Gastrocnemius medialis (tissue), 4 donors: ENCODE measurements around the gene RTP5. TPM values are rescaled to one million over a fixed set of nuclear protein-coding genes. Genes with fewer than 3 reads are reported as not detected.

Experiments used
- total RNA-seq, 4 donors: library from RNA; depleted of rRNA; stranded (reverse); fragments of >200 nt; gene quantifications; one replicate each; pipeline versions ENCODE4 v1.1.0 to v1.2.3, GENCODE V29; 2016

Gene RTP5
- total RNA-seq, 4 donors from 2014 or later = not detected

Other genes starting within 250 kb of the RTP5 start
- 10 to 100 TPM; 71.3 to 83.3 (median 79.9) TPM for gene THAP4, start 232.6 kb upstream of the RTP5 start, total RNA-seq
- 10 to 100 TPM; 32.0 to 57.5 (median 49.8) TPM for gene ATG4B, start 232.0 kb upstream of the RTP5 start, total RNA-seq
- 1 to 10 TPM; 3.9 to 8.2 (median 5.9) TPM for gene DTYMK, start 182.9 kb upstream of the RTP5 start, total RNA-seq
- 10 to 100 TPM; 12.1 to 33.9 (median 27.5) TPM for gene ING5, start 167.7 kb upstream of the RTP5 start, total RNA-seq
- gene D2HGDH, start 135.1 kb upstream of the RTP5 start, total RNA-seq = 10 to 100 TPM; 15.9 to 39.6 (median 20.3) TPM
- gene GAL3ST2, start 92.9 kb upstream of the RTP5 start, total RNA-seq = 1 to 10 TPM in 1 of 4 donors, not detected in 3; 1.6 TPM
- 100 to 1,000 TPM in 1 of 4 donors, 10 to 100 TPM in 1, 1 to 10 TPM in 2; 3.0 to 119 (median 19.4) TPM for gene NEU4, start 60.5 kb upstream of the RTP5 start, total RNA-seq
- under 1 TPM in 1 of 4 donors, not detected in 3; 0.13 TPM for gene PDCD1, start 10.8 kb upstream of the RTP5 start, total RNA-seq